A549 (cell line): ENCODE measurements around the gene POLH. TPM values are rescaled to one million over a fixed set of nuclear protein-coding genes. Genes with fewer than 3 reads are reported as not detected.
"Not testable (repeated sequence)": the region's sequence is repeated elsewhere in the genome, so short reads cannot be mapped to it uniquely, and the experiment has no call there.

ENCODE experiments used
- ATAC-seq, 2 experiments: fragments of 200-7000 bp in 1 of 2; fragments of >200 bp in 1 of 2; cut with Nextera tagmentation in 1 of 2; cut with Tn5 transposase in 1 of 2; 3 replicates each; pipeline versions ENCODE4 v1.8.0 to v1.9.1; 2018 to 2020; ENCODE audit warnings: mild to moderate bottlenecking in 1 of 2, moderate library complexity in 1 of 2
- CTCF ChIA-PET: fragments of 300-600 bp; sonication (Branson Sonifier 250); formaldehyde crosslinking; extraction: SDS; loops from one replicate; lab custom pipeline; 2021; ENCODE audit warnings: antibody characterized with exemption, inconsistent platforms; lab: Yijun Ruan, JAX
- POLR2A ChIA-PET: fragments of 350-600 bp; formaldehyde crosslinking; extraction: SDS; loops from one replicate; lab custom pipeline; 2021; ENCODE audit warnings: antibody characterized with exemption, inconsistent platforms; lab: Yijun Ruan, JAX
- DNase-seq, 2 experiments: peaks; one replicate each; pipeline versions ENCODE4 v3.0.0 to v3.0.0-alpha.2; 2011 to 2016; ENCODE audit warnings: low read depth in 1 of 2, low spot score in 1 of 2
- FAIRE-seq: peaks from 2 replicates; lab custom pipeline; 2011; peaks lifted over from hg19 to GRCh38; lab: Jason Lieb, UNC
- H3K27ac ChIP-seq, 2 experiments: fragments of >200 bp; sonication (Bioruptor Twin); formaldehyde crosslinking; 3 replicates each; pipeline ENCODE4 v1.5.1; 2016 to 2017
- H3K4me1 ChIP-seq: fragments of >200 bp; sonication (Bioruptor Twin); formaldehyde crosslinking; 3 replicates; pipeline ENCODE4 v1.6.1; 2016
- H3K4me2 ChIP-seq: fragments of >200 bp; sonication (Bioruptor Twin); formaldehyde crosslinking; 3 replicates; pipeline ENCODE4 v1.6.1; 2016
- H3K4me3 ChIP-seq: fragments of >200 bp; sonication (Bioruptor Twin); formaldehyde crosslinking; 3 replicates; pipeline ENCODE4 v1.5.1; 2016
- H3K9me3 ChIP-seq: fragments of >200 bp; sonication (Bioruptor Twin); formaldehyde crosslinking; 3 replicates; pipeline ENCODE4 v1.6.1; 2016
- BCL3 ChIP-seq: fragments of >200 bp; sonication (Bioruptor Twin); formaldehyde crosslinking; IDR thresholded peaks from 3 replicates; pipeline ENCODE4 v1.6.1; 2016
- CEBPB ChIP-seq, 2 experiments: fragments of >200 bp in 1 of 2; sonication (Bioruptor Twin) in 1 of 2; formaldehyde crosslinking in 1 of 2; IDR thresholded peaks; 2 replicates each; pipeline ENCODE4 v1.6.1; 2012 to 2016
- E2F6 ChIP-seq: IDR thresholded peaks from 2 replicates; pipeline ENCODE4 v1.6.1; 2012; ENCODE audit warnings: low read depth, borderline replicate concordance
- ELK1 ChIP-seq: fragments of 150-350 bp; IDR thresholded peaks from 2 replicates; pipeline ENCODE4 v1.6.1; 2014; ENCODE audit warnings: low read depth, mild to moderate bottlenecking, low read length
- EP300 ChIP-seq, 2 experiments: fragments of >200 bp; sonication (Bioruptor Twin); formaldehyde crosslinking; IDR thresholded peaks; 2 replicates in 1 of 2; 3 replicates in 1 of 2; pipeline ENCODE4 v1.6.1; 2016 to 2017
- FOSB ChIP-seq: fragments of 250-450 bp; sonication (Bioruptor Pico); IDR thresholded peaks from 2 replicates; pipeline ENCODE4 v1.5.0; 2020; ENCODE audit warnings: mild to moderate bottlenecking, moderate library complexity
- FOSL2 ChIP-seq, 2 experiments: fragments of 450-650 bp in 1 of 2; fragments of >200 bp in 1 of 2; sonication (Bioruptor Twin) in 1 of 2; formaldehyde crosslinking; IDR thresholded peaks; 2 replicates each; pipeline versions ENCODE4 v1.5.0 to v1.6.1; 2016 to 2020; ENCODE audit warnings: mild to moderate bottlenecking in 1 of 2, moderate library complexity in 1 of 2
- FOXS1 ChIP-seq: fragments of 250-450 bp; sonication (Bioruptor Pico); IDR thresholded peaks from 2 replicates; pipeline ENCODE4 v1.5.0; 2020; ENCODE audit warnings: mild to moderate bottlenecking, moderate library complexity
- GATA3 ChIP-seq: IDR thresholded peaks from 2 replicates; pipeline ENCODE4 v1.6.1; 2012; ENCODE audit warnings: borderline replicate concordance
- HDAC2 ChIP-seq: fragments of 200-600 bp; sonication (generic); IDR thresholded peaks from 2 replicates; pipeline ENCODE4 v1.6.1; 2016
- HES2 ChIP-seq: fragments of >200 bp; sonication (Bioruptor Twin); formaldehyde crosslinking; IDR thresholded peaks from 2 replicates; pipeline ENCODE4 v1.6.1; 2016
- HOXA7 ChIP-seq: fragments of 250-450 bp; sonication (Bioruptor Pico); IDR thresholded peaks from 2 replicates; pipeline ENCODE4 v1.5.0; 2020; ENCODE audit warnings: mild to moderate bottlenecking, moderate library complexity
- HOXB5 ChIP-seq: fragments of 250-450 bp; sonication (Bioruptor Pico); IDR thresholded peaks from 2 replicates; pipeline ENCODE4 v1.5.0; 2020; ENCODE audit warnings: mild to moderate bottlenecking, moderate library complexity
- JUN ChIP-seq, 2 experiments: fragments of >200 bp; sonication (Bioruptor Twin); formaldehyde crosslinking; IDR thresholded peaks; 2 replicates in 1 of 2; 3 replicates in 1 of 2; pipeline ENCODE4 v1.6.1; 2016 to 2017
- JUNB ChIP-seq: fragments of >200 bp; sonication (Bioruptor Twin); formaldehyde crosslinking; IDR thresholded peaks from 2 replicates; pipeline ENCODE4 v1.6.1; 2016
- KDM5A ChIP-seq: fragments of 200-600 bp; sonication (generic); IDR thresholded peaks from 2 replicates; pipeline ENCODE4 v1.6.1; 2016; ENCODE audit warnings: antibody characterized with exemption, mild to moderate bottlenecking
- MAFK ChIP-seq: fragments of 450-650 bp; IDR thresholded peaks from 2 replicates; pipeline ENCODE4 v1.6.1; 2014; ENCODE audit not compliant: partially characterized antibody
- MAX ChIP-seq: IDR thresholded peaks from 2 replicates; pipeline ENCODE4 v1.6.1; 2012
- NFE2L2 ChIP-seq: fragments of 150-350 bp; conservative IDR thresholded peaks from 2 replicates; pipeline ENCODE4 v1.6.1; 2014; ENCODE audit warnings: low read length
- NR3C1 ChIP-seq: fragments of >200 bp; sonication (Bioruptor Twin); formaldehyde crosslinking; IDR thresholded peaks from 3 replicates; pipeline ENCODE4 v1.6.1; 2017
- PHF8 ChIP-seq: fragments of 200-600 bp; sonication (generic); IDR thresholded peaks from 2 replicates; pipeline ENCODE4 v1.6.1; 2016; ENCODE audit warnings: low read depth, mild to moderate bottlenecking, antibody characterized with exemption, moderate library complexity, borderline replicate concordance
- POLR2A ChIP-seq: IDR thresholded peaks from 2 replicates; pipeline ENCODE4 v1.6.1; 2012; ENCODE audit warnings: mild to moderate bottlenecking, low read length
- POLR2AphosphoS2 ChIP-seq: conservative IDR thresholded peaks from 2 replicates; pipeline ENCODE4 v1.6.1; 2012; ENCODE audit warnings: low read length, improper control_type of control experiment, inconsistent platforms
- RARB ChIP-seq: fragments of 250-450 bp; sonication (Bioruptor Pico); IDR thresholded peaks from 2 replicates; pipeline ENCODE4 v1.8.0; 2021; ENCODE audit warnings: mild to moderate bottlenecking, moderate library complexity
- RCOR1 ChIP-seq: fragments of 150-350 bp; IDR thresholded peaks from 2 replicates; pipeline ENCODE4 v1.6.1; 2014; ENCODE audit warnings: antibody characterized with exemption, low read length, low read depth
- RNF2 ChIP-seq: fragments of 200-600 bp; sonication (generic); IDR thresholded peaks from 2 replicates; pipeline ENCODE4 v1.6.1; 2016; ENCODE audit warnings: low read depth, mild to moderate bottlenecking, antibody characterized with exemption, moderate library complexity, borderline replicate concordance
- SMC3 ChIP-seq: fragments of >200 bp; sonication (Bioruptor Twin); formaldehyde crosslinking; IDR thresholded peaks from 3 replicates; pipeline ENCODE4 v1.6.1; 2018; ENCODE audit warnings: inconsistent platforms
- SREBF2 ChIP-seq: fragments of 450-650 bp; IDR thresholded peaks from 2 replicates; pipeline ENCODE4 v1.6.1; 2014; ENCODE audit warnings: mild to moderate bottlenecking, moderate library complexity
- TFCP2L1 ChIP-seq: fragments of 250-450 bp; sonication (Bioruptor Pico); IDR thresholded peaks from 2 replicates; pipeline ENCODE4 v1.5.0; 2021; ENCODE audit warnings: mild to moderate bottlenecking
- ZC3H11A ChIP-seq: fragments of 450-650 bp; IDR thresholded peaks from 2 replicates; pipeline ENCODE4 v1.6.1; 2014; ENCODE audit warnings: antibody characterized with exemption, mild to moderate bottlenecking
- ZFP36 ChIP-seq: fragments of 450-650 bp; IDR thresholded peaks from 2 replicates; pipeline ENCODE4 v1.6.1; 2014; ENCODE audit warnings: borderline replicate concordance; ENCODE audit not compliant: partially characterized antibody
- WGBS: methylation state at CpG from one replicate; pipeline ENCODE4 v1.1.6; 2017; ENCODE audit errors: missing lambda C conversion rate; 5-methylcytosine and 5-hydroxymethylcytosine counted together
- polyA minus RNA-seq: library from RNA; depleted of rRNA, polyadenylated mRNA; stranded (reverse); fragments of >200 nt; gene quantifications from 2 replicates; pipeline ENCODE4 v1.2.3, GENCODE V29; 2011; rRNA and poly(A)+ RNA removed
- polyA plus RNA-seq, 4 experiments: library from polyadenylated mRNA; depleted of rRNA in 3 of 4; stranded (reverse); fragments of >200 nt; fragmentation: RNase III in 1 of 4; extraction: RNeasy Plus Mini Kit Qiagen cat#74134 plus additional on column Dnase treatment in 1 of 4; gene quantifications; 2 replicates in 3 of 4; 3 replicates in 1 of 4; pipeline ENCODE4 v1.2.3, GENCODE V29; 2011 to 2017

The POLH gene
- polyA plus RNA-seq (2011; rRNA removed) (14.4 and 14.5 TPM in 2 replicates), polyA plus RNA-seq (2017; fragmentation: RNase III; extraction: RNeasy Plus Mini Kit Qiagen cat#74134 plus additional on column Dnase treatment) (7.0 to 9.7 TPM (median 9.4 TPM) in 3 replicates), polyA minus RNA-seq (19.8 and 24.3 TPM in 2 replicates)
- 3.5 and 4.6 TPM in 2 replicates for polyA plus RNA-seq (2012; cell fraction: cytosol; rRNA removed)
- polyA plus RNA-seq (2012; cell fraction: nucleus; rRNA removed): 3.5 and 3.8 TPM in 2 replicates

GRCh38 chr6:43575772-43576551 is at the start of gene POLH, which contains the start of gene XPO5:
TSS of gene POLH (plus strand) at chr6:43576185. CDS start at chr6:43582320, 6,135 bp downstream.
TSS of gene XPO5 (minus strand) at chr6:43576038. CDS start at chr6:43575864, 174 bp downstream.
- H3K4me1 ChIP-seq: peaks cover 27% of the 10 kb centered on the region; the same call in 2 of the 3 replicates
- H3K27ac ChIP-seq: peak within 1 kb of the TSS; percentile 80 to 98
- peak within 1 kb of the TSS; percentile 62 for H3K4me3 ChIP-seq
- peak within 1 kb of the TSS; percentile 90 for H3K4me2 ChIP-seq
- TF ChIP-seq POLR2A (peak; percentile 96), RARB (CRISPR knock-in tag) (no peak), HES2 (no peak), PHF8 (peak; percentile 50; the same call in 1 of the 2 replicates), BCL3 (peak; percentile 63; the same call in 2 of the 3 replicates), RCOR1 (no peak), HOXB5 (CRISPR knock-in tag) (no peak), HDAC2 (no peak), JUN (IDR thresholded peaks at IDR 0.05) (peak; percentile 53 to 78; a peak in 4 of 5 replicates), FOSB (CRISPR knock-in tag) (no peak), TFCP2L1 (CRISPR knock-in tag) (no peak), GATA3 (no peak), NR3C1 (no peak), ZFP36 (no peak), ZC3H11A (no peak), NFE2L2 (no peak), MAX (peak; percentile 52), POLR2AphosphoS2 (no peak), FOSL2 (IDR thresholded peaks at IDR 0.05) (no peak), FOSL2 (CRISPR knock-in tag; IDR thresholded peaks at IDR 0.05) (no peak), SREBF2 (no peak)
- TF ChIP-seq, all 56 proteins: peak for 5
- POLR2A ChIA-PET: interaction anchor here (0.6 to 1.9 kb wide), 3 partner anchors 52 to 830 kb away, joined by 3 to 7 read pairs (median 4); partner anchors contain the start of genes GTPBP2 and TBCC
- WGBS: 0% methylated on average over 32 of the region's 76 CpGs
- ATAC-seq (peak; percentile 95 to 98), FAIRE-seq (no peak), DNase-seq (peak; percentile 72 to 91)
- CTCF ChIA-PET: interaction anchor here (0.6 to 0.7 kb wide), 2 partner anchors 25 to 51 kb away, joined by 4 read pairs; no protein-coding TSS in a partner anchor
- H3K9me3 ChIP-seq: no peaks in the 10 kb centered on the region

GRCh38 chr6:43532201-43532600 is 43.8 kb upstream of the POLH start:
- ChIA-PET CTCF (no interaction called here), POLR2A (no interaction called here)
- 88% methylated on average over 1 of the region's 1 CpG for WGBS
- DNase-seq (no peak), FAIRE-seq (no peak), ATAC-seq (no peak)
- H3K4me2 ChIP-seq: no peak overlapping the region
- H3K4me3 ChIP-seq: no peak overlapping the region
- H3K9me3 ChIP-seq: no peaks in the 10 kb centered on the region
- no peak overlapping the region for H3K27ac ChIP-seq
- TF ChIP-seq KDM5A (no peak), EP300 (IDR thresholded peaks at IDR 0.05) (no peak), FOSL2 (IDR thresholded peaks at IDR 0.05) (no peak), FOSL2 (CRISPR knock-in tag; IDR thresholded peaks at IDR 0.05) (no peak), MAFK (no peak), NR3C1 (no peak), CEBPB (IDR thresholded peaks at IDR 0.05) (no peak), ELK1 (no peak), SMC3 (no peak), RNF2 (no peak), PHF8 (no peak), E2F6 (no peak), JUNB (no peak), FOXS1 (no peak), HOXA7 (no peak)
- no peaks in the 10 kb centered on the region for H3K4me1 ChIP-seq

- H3K4me1 ChIP-seq, FAIRE-seq, H3K9me3 ChIP-seq, H3K4me2 ChIP-seq, POLR2A ChIA-PET, DNase-seq, H3K4me3 ChIP-seq, ATAC-seq, H3K27ac ChIP-seq: not testable (repeated sequence)
- CTCF ChIA-PET: interaction anchor here (1.6 kb wide), 1 partner anchor 32 kb away, joined by 4 read pairs; no protein-coding TSS in a partner anchor
- WGBS: 95% methylated on average over 7 of the region's 17 CpGs
Observed at GRCh38 chr6:43538986-43539385, 37.0 kb upstream of the POLH start.
